ENCODE results near the gene VIPR2. TPM values are rescaled to one million over a fixed set of nuclear protein-coding genes. Genes with fewer than 3 reads are reported as not detected.

VIPR2 gene
- total RNA-seq, 6 donors from 2014 or later = 0.30 to 0.74 (median 0.40) TPM; not detected in 3

DNA sequence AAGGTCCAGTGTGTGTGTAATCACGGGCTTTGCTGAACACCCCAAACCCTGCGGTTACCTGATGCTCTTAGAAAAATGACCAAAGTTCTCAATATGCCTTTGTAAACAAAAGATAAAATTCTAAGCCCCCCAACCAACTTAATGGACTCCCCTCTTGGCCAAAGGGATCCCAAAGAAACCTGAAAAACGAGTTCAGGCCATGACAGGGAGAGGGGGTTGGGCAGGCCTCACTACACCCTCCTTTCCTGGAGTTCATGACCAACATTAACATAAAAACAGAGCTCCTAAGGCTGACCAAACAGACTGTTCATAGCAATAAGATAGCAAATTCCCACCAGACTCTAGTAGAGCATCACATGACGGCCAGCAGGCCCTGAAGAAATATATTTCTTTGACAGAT is 3.0 kb upstream of the VIPR2 start:
- ATAC-seq (ENCODE audit: low FRiP score in 2 of 2) (no peak), DNase-seq (no peak)
- Histone ChIP-seq H3K4me3 (no peak overlapping the region), H3K4me1 (peaks cover 8 to 19% (median 16%) of the 10 kb centered on the region in 4 donors), H3K27me3 (peaks cover 0 to 25% (median 11%) of the 10 kb centered on the region in 4 donors), H3K36me3 (no peaks in the 10 kb centered on the region), H3K9me3 (no peaks in the 10 kb centered on the region), H3K27ac (no peak overlapping the region)
- WGBS, 2 donors = 67 to 68% methylated on average over 4 of the region's 4 CpGs
- TF ChIP-seq CTCF (IDR thresholded peaks at IDR 0.05) (no peak), POLR2AphosphoS5 (IDR thresholded peaks at IDR 0.05) (no peak), EP300 (IDR thresholded peaks at IDR 0.05) (no peak), POLR2A (IDR thresholded peaks at IDR 0.05) (no peak)

DNA sequence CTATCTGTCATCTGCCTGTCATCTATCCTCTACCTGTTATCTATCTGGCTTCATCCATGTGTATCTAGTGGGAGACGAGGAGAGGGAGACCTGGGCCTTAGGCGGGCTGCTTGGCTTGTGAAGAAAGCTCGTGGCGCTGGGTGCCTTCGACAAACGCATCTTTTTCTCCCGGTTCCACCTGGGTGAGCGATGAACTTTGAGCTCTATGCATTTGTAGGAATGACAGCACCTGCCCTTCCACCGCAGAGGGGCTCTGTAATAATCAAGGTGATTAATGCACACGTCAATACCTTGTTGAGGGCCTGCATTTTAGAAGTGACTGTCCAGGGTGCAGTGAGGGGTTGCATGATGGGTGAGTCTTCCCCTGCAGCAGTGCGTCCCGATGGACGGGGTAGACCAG is 2.6 kb upstream of the VIPR2 start:
- Histone ChIP-seq H3K9me3 (no peaks in the 10 kb centered on the region), H3K4me3 (no peak overlapping the region), H3K4me1 (peaks cover 8 to 19% (median 16%) of the 10 kb centered on the region in 4 donors), H3K36me3 (no peaks in the 10 kb centered on the region), H3K27ac (no peak overlapping the region), H3K27me3 (peaks cover 0 to 25% (median 11%) of the 10 kb centered on the region in 4 donors)
- DNase-seq (no peak), ATAC-seq (ENCODE audit: low FRiP score in 2 of 2) (no peak)
- WGBS, 2 donors = 87 to 94% methylated on average over 11 to 13 of the region's 13 CpGs
- no peak for TF ChIP-seq POLR2A (IDR thresholded peaks at IDR 0.05)
- no peak for TF ChIP-seq EP300 (IDR thresholded peaks at IDR 0.05)
- TF ChIP-seq CTCF (IDR thresholded peaks at IDR 0.05) = no peak
- TF ChIP-seq POLR2AphosphoS5 (IDR thresholded peaks at IDR 0.05) = no peak

DNA sequence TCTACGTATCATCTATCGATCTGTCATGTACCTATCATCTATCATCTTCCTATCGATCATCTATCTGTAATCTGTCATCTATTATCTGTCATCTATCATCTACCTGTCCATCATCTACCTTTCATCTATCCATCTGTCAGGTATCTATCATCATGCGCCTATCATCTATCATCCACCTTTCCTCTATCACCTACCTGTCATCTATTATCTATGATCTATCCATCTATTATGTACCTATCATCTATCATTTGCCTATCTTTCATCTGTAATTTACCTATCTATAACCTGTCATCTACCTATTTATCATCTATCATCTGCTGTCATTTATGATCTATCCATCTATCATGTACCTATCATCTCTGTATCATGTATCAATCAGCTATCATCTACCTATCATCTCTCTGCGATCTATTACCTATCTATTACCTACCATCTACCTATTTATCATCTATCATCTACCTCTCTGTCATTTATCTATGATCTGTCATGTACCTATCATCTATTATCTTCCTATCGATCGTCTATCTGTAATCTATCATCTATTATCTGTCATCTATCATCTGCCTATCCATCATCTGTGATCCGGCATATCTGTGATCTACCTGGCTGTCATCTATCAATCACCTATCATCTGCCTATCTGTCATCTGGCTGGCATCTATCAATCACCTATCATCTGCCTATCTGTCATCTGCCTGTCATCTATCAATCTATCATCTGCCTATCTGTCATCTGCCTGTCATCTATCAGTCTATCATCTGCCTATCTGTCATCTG is 1.6 kb upstream of the VIPR2 start:
- Histone ChIP-seq H3K4me1 (peaks cover 8 to 19% (median 16%) of the 10 kb centered on the region in 4 donors), H3K4me3 (no peak overlapping the region), H3K36me3 (no peaks in the 10 kb centered on the region), H3K27me3 (peaks cover 0 to 25% (median 11%) of the 10 kb centered on the region in 4 donors), H3K27ac (no peak overlapping the region), H3K9me3 (no peaks in the 10 kb centered on the region)
- TF ChIP-seq POLR2AphosphoS5 (IDR thresholded peaks at IDR 0.05) (no peak), POLR2A (IDR thresholded peaks at IDR 0.05) (no peak), EP300 (IDR thresholded peaks at IDR 0.05) (no peak), CTCF (IDR thresholded peaks at IDR 0.05) (no peak)
- 93% methylated on average over 8 of the region's 8 CpGs for WGBS, 2 donors
- no peak for ATAC-seq (ENCODE audit: low FRiP score in 2 of 2)
- DNase-seq = no peak

- WGBS, 2 donors = 19 to 22% methylated on average over 29 to 30 of the region's 30 CpGs
- peak overlapping the region in 3 of 4 donors; percentile 45 to 55 (median 50) for H3K4me3 ChIP-seq
- peak in 1 of 2 donors; percentile 79 for DNase-seq
- H3K4me1 ChIP-seq = peaks cover 8 to 19% (median 16%) of the 10 kb centered on the region in 4 donors
- H3K27ac ChIP-seq = no peak overlapping the region
- TF ChIP-seq CTCF (IDR thresholded peaks at IDR 0.05) (no peak), POLR2AphosphoS5 (IDR thresholded peaks at IDR 0.05) (no peak), EP300 (IDR thresholded peaks at IDR 0.05) (no peak), POLR2A (IDR thresholded peaks at IDR 0.05) (no peak)
- no peaks in the 10 kb centered on the region for H3K9me3 ChIP-seq
- H3K36me3 ChIP-seq = no peaks in the 10 kb centered on the region
- peaks cover 0 to 25% (median 11%) of the 10 kb centered on the region in 4 donors for H3K27me3 ChIP-seq
- no peak for ATAC-seq (ENCODE audit: low FRiP score in 2 of 2)
Observed at GRCh38 chr7:159145490-159145855, 806 bp upstream of the VIPR2 start.
